ENCODE results near the gene ZFP36L2.

DNA sequence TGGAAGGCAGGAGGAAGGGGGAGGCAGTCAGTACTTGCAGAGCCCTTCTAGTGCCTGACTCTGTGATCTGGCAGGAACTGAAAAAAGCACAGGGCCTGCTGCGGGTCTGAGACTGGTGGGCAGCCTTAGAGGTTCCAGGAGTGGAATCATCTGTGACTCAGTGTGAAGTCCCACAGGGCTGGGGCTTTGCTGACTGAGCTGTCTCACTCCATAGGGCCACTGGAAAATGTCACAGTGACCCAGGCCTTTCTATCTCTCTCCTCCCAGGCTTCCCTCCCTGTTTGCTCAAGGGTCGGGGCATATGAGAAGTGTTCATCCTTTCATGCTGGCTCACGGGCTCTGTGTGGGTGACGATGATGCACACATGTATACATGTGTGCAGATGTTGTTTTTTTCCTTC is 47.1 kb upstream of the ZFP36L2 start:
- no peak for TF ChIP-seq POLR2AphosphoS5 (IDR thresholded peaks at IDR 0.05; ENCODE audit: low read length)
- TF ChIP-seq, protein P1, sequence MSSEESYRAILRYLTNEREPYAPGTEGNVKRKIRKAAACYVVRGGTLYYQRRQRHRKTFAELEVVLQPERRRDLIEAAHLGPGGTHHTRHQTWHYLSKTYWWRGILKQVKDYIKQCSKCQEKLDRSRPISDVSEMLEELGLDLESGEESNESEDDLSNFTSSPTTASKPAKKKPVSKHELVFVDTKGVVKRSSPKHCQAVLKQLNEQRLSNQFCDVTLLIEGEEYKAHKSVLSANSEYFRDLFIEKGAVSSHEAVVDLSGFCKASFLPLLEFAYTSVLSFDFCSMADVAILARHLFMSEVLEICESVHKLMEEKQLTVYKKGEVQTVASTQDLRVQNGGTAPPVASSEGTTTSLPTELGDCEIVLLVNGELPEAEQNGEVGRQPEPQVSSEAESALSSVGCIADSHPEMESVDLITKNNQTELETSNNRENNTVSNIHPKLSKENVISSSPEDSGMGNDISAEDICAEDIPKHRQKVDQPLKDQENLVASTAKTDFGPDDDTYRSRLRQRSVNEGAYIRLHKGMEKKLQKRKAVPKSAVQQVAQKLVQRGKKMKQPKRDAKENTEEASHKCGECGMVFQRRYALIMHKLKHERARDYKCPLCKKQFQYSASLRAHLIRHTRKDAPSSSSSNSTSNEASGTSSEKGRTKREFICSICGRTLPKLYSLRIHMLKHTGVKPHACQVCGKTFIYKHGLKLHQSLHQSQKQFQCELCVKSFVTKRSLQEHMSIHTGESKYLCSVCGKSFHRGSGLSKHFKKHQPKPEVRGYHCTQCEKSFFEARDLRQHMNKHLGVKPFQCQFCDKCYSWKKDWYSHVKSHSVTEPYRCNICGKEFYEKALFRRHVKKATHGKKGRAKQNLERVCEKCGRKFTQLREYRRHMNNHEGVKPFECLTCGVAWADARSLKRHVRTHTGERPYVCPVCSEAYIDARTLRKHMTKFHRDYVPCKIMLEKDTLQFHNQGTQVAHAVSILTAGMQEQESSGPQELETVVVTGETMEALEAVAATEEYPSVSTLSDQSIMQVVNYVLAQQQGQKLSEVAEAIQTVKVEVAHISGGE (CRISPR knock-in tag; IDR thresholded peaks at IDR 0.05) = no peak
- TF ChIP-seq, protein P2, sequence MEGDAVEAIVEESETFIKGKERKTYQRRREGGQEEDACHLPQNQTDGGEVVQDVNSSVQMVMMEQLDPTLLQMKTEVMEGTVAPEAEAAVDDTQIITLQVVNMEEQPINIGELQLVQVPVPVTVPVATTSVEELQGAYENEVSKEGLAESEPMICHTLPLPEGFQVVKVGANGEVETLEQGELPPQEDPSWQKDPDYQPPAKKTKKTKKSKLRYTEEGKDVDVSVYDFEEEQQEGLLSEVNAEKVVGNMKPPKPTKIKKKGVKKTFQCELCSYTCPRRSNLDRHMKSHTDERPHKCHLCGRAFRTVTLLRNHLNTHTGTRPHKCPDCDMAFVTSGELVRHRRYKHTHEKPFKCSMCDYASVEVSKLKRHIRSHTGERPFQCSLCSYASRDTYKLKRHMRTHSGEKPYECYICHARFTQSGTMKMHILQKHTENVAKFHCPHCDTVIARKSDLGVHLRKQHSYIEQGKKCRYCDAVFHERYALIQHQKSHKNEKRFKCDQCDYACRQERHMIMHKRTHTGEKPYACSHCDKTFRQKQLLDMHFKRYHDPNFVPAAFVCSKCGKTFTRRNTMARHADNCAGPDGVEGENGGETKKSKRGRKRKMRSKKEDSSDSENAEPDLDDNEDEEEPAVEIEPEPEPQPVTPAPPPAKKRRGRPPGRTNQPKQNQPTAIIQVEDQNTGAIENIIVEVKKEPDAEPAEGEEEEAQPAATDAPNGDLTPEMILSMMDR (IDR thresholded peaks at IDR 0.05 in 2 of 3, conservative IDR thresholded peaks at IDR 0.05 in 1 of 3; ENCODE audit: control insufficient read depth in 2 of 3, extremely low read depth in 1 of 3, insufficient read depth in 1 of 3, low read depth in 3 of 3, low read length in 3 of 3) = no peak
